H1 (cell line): ENCODE data around the gene TEAD1. TPM values are rescaled to one million over a fixed set of nuclear protein-coding genes. Genes with fewer than 3 reads are reported as not detected.

Experiments used
- CTCF ChIA-PET: fragments of 300-600 bp; sonication (Branson Sonifier 250); formaldehyde crosslinking; loops from one replicate; lab custom pipeline; 2021; ENCODE audit not compliant: partially characterized antibody; lab: Charles Lee
- POLR2A ChIA-PET: fragments of 300-600 bp; sonication (Branson Sonifier 250); formaldehyde crosslinking; loops from one replicate; lab custom pipeline; 2021; ENCODE audit warnings: inconsistent platforms; ENCODE audit not compliant: partially characterized antibody; lab: Charles Lee
- DNase-seq, 2 experiments: peaks; one replicate each; pipeline versions ENCODE4 v3.0.0 to v3.0.0-alpha.2; 2010 to 2022; ENCODE audit warnings: low spot score in 2 of 2, low read depth in 1 of 2, mixed read lengths in 1 of 2
- FAIRE-seq: peaks from 2 replicates; lab custom pipeline; 2011; peaks lifted over from hg19 to GRCh38; lab: Jason Lieb, UNC
- H2AFZ ChIP-seq: 2 replicates; pipeline ENCODE4 v1.8.1; 2012; ENCODE audit warnings: low read length, inconsistent platforms
- H2AK5ac ChIP-seq: 2 replicates; pipeline ENCODE4 v1.6.1; 2013; ENCODE audit warnings: low read depth, low read length
- H2BK120ac ChIP-seq: replicated peaks from 2 replicates; pipeline ENCODE3; 2013; ENCODE audit warnings: low read depth, low read length, inconsistent platforms
- H2BK12ac ChIP-seq: 2 replicates; pipeline ENCODE4 v1.6.1; 2013; ENCODE audit warnings: low read depth, low read length
- H2BK15ac ChIP-seq: 2 replicates; pipeline ENCODE4 v1.6.1; 2013; ENCODE audit warnings: low read length
- H2BK20ac ChIP-seq: 2 replicates; pipeline ENCODE4 v1.6.1; 2013; ENCODE audit warnings: low read length
- H2BK5ac ChIP-seq: 2 replicates; pipeline ENCODE4 v1.6.1; 2013; ENCODE audit warnings: low read depth, low read length
- H3K14ac ChIP-seq: 2 replicates; pipeline ENCODE4 v1.6.1; 2013; ENCODE audit warnings: inconsistent platforms; ENCODE audit not compliant: insufficient read length
- H3K18ac ChIP-seq: 2 replicates; pipeline ENCODE4 v1.6.1; 2013; ENCODE audit warnings: low read length; ENCODE audit errors: extremely low read depth
- H3K23ac ChIP-seq: 2 replicates; pipeline ENCODE4 v1.6.1; 2013; ENCODE audit warnings: inconsistent platforms; ENCODE audit not compliant: insufficient read length
- H3K23me2 ChIP-seq: 2 replicates; pipeline ENCODE4 v1.6.1; 2013; ENCODE audit warnings: low read depth, low read length
- H3K27ac ChIP-seq: 2 replicates; pipeline ENCODE4 v1.6.1; 2011; ENCODE audit warnings: low read depth, low read length, inconsistent platforms
- H3K27me3 ChIP-seq, 4 experiments: replicated peaks in 1 of 4; 1 replicate in 1 of 4; 2 replicates in 3 of 4; pipeline versions ENCODE4 v1.6.1 to v1.8.1; 2011 to 2013; ENCODE audit warnings: low read length in 3 of 4, mild to moderate bottlenecking in 3 of 4, inconsistent platforms in 2 of 4, mixed read lengths in 2 of 4, moderate library complexity in 1 of 4; ENCODE audit not compliant: control insufficient read depth in 3 of 4, insufficient read depth in 3 of 4; ENCODE audit errors: extremely low read depth in 1 of 4
- H3K36me3 ChIP-seq, 4 experiments: 2 replicates each; pipeline versions ENCODE4 v1.6.1 to v1.8.1; 2011 to 2013; ENCODE audit warnings: mild to moderate bottlenecking in 4 of 4, low read length in 3 of 4, moderate library complexity in 2 of 4, control low read depth in 1 of 4, inconsistent platforms in 1 of 4; ENCODE audit not compliant: insufficient read depth in 4 of 4, control insufficient read depth in 2 of 4
- H3K4ac ChIP-seq: replicated peaks from 2 replicates; pipeline ENCODE3; 2013; ENCODE audit warnings: low read length, low read depth, mixed read lengths, inconsistent platforms; ENCODE audit not compliant: insufficient read length
- H3K4me1 ChIP-seq, 4 experiments: replicated peaks in 1 of 4; 1 replicate in 1 of 4; 2 replicates in 3 of 4; pipeline versions ENCODE4 v1.6.1 to v1.8.1; 2011 to 2013; ENCODE audit warnings: low read length in 3 of 4, inconsistent platforms in 2 of 4, mixed read lengths in 1 of 4; ENCODE audit not compliant: insufficient read depth in 4 of 4, control insufficient read depth in 3 of 4
- H3K4me2 ChIP-seq, 2 experiments: 2 replicates each; pipeline versions ENCODE4 v1.6.1 to v1.8.1; 2011 to 2013; ENCODE audit warnings: low read depth in 2 of 2, low read length in 2 of 2, control low read depth in 1 of 2, inconsistent platforms in 1 of 2, mild to moderate bottlenecking in 1 of 2; ENCODE audit not compliant: insufficient read depth in 1 of 2
- H3K4me3 ChIP-seq, 4 experiments: fragments of 200-600, 300-600 bp in 1 of 4; sonication (generic), shearing (Covaris generic), sonication (Bioruptor Twin) in 1 of 4; 2 replicates each; pipeline versions ENCODE4 v1.5.1 to v1.8.1; 2011 to 2016; ENCODE audit warnings: low read length in 4 of 4, low read depth in 3 of 4, control low read depth in 2 of 4, inconsistent platforms in 2 of 4, mild to moderate bottlenecking in 2 of 4, mixed read lengths in 1 of 4, moderate library complexity in 1 of 4; ENCODE audit not compliant: insufficient read depth in 2 of 4; ENCODE audit errors: extremely low read depth in 1 of 4
- H3K56ac ChIP-seq: replicated peaks from 2 replicates; pipeline ENCODE3; 2013; ENCODE audit warnings: low read depth, mild to moderate bottlenecking, mixed read lengths, low read length, inconsistent platforms; ENCODE audit not compliant: insufficient read length
- H3K79me1 ChIP-seq: 2 replicates; pipeline ENCODE4 v1.6.1; 2013; ENCODE audit warnings: low read depth, low read length, control low read depth
- H3K79me2 ChIP-seq, 2 experiments: 2 replicates each; pipeline versions ENCODE4 v1.6.1 to v1.8.1; 2012 to 2013; ENCODE audit warnings: low read length in 2 of 2, mild to moderate bottlenecking in 2 of 2, inconsistent platforms in 1 of 2; ENCODE audit not compliant: insufficient read depth in 2 of 2, control insufficient read depth in 1 of 2
- H3K9ac ChIP-seq, 4 experiments: replicated peaks in 1 of 4; 1 replicate in 1 of 4; 2 replicates in 3 of 4; pipeline versions ENCODE4 v1.6.1 to v1.8.1; 2011 to 2013; ENCODE audit warnings: low read depth in 3 of 4, low read length in 3 of 4, control low read depth in 2 of 4, mild to moderate bottlenecking in 2 of 4, moderate library complexity in 2 of 4, inconsistent platforms in 1 of 4; ENCODE audit errors: extremely low read depth in 1 of 4
- H3K9me3 ChIP-seq, 2 experiments: 2 replicates each; pipeline versions ENCODE4 v1.6.1 to v1.8.1; 2012 to 2013; ENCODE audit warnings: mild to moderate bottlenecking in 2 of 2, moderate library complexity in 2 of 2, control low read depth in 1 of 2, inconsistent platforms in 1 of 2, low read depth in 1 of 2, low read length in 1 of 2, mixed read lengths in 1 of 2; ENCODE audit not compliant: insufficient read depth in 2 of 2
- H4K20me1 ChIP-seq, 2 experiments: replicated peaks in 1 of 2; 2 replicates each; pipeline versions ENCODE3 to v1.8.1; 2011 to 2013; ENCODE audit warnings: inconsistent platforms in 2 of 2, low read length in 2 of 2, mild to moderate bottlenecking in 1 of 2; ENCODE audit not compliant: insufficient read depth in 2 of 2, control insufficient read depth in 1 of 2
- H4K5ac ChIP-seq: 2 replicates; pipeline ENCODE4 v1.6.1; 2013; ENCODE audit warnings: low read length, low read depth, mixed read lengths, inconsistent platforms; ENCODE audit not compliant: insufficient read length
- H4K8ac ChIP-seq: 2 replicates; pipeline ENCODE4 v1.8.0; 2013; ENCODE audit warnings: mild to moderate bottlenecking, moderate library complexity, low read length, inconsistent platforms; ENCODE audit not compliant: insufficient read depth; ENCODE audit errors: extremely low read depth
- H4K91ac ChIP-seq: replicated peaks from 2 replicates; pipeline ENCODE3; 2013; ENCODE audit warnings: low read length, mixed read lengths, inconsistent platforms; ENCODE audit not compliant: insufficient read length
- E2F6 ChIP-seq: IDR thresholded peaks from 2 replicates; pipeline ENCODE4 v1.6.1; 2012; ENCODE audit warnings: inconsistent platforms
- EZH2 ChIP-seq: fragments of 200-600 bp; sonication (generic); IDR thresholded peaks from 2 replicates; pipeline ENCODE4 v1.7.1; 2012; ENCODE audit warnings: low read depth, mild to moderate bottlenecking, moderate library complexity, low read length, inconsistent platforms; ENCODE audit not compliant: severe bottlenecking
- GTF2F1 ChIP-seq: IDR thresholded peaks from 2 replicates; pipeline ENCODE4 v1.6.1; 2012; ENCODE audit warnings: low read depth, low read length, improper control_type of control experiment, borderline replicate concordance
- JUND ChIP-seq: IDR thresholded peaks from 2 replicates; pipeline ENCODE4 v1.6.1; 2011; ENCODE audit warnings: mild to moderate bottlenecking, improper control_type of control experiment, low read length
- KDM4A ChIP-seq: IDR thresholded peaks from one replicate; pipeline ENCODE4 v1.7.1; 2012; ENCODE audit warnings: low read depth, mild to moderate bottlenecking, moderate library complexity, low read length, inconsistent platforms; ENCODE audit not compliant: severe bottlenecking
- MAX ChIP-seq: IDR thresholded peaks from 2 replicates; pipeline ENCODE4 v1.6.1; 2012; ENCODE audit warnings: inconsistent platforms
- POU5F1 ChIP-seq: IDR thresholded peaks from 2 replicates; pipeline ENCODE4 v1.6.1; 2011; ENCODE audit warnings: low read depth, mild to moderate bottlenecking, low read length, moderate library complexity
- RBBP5 ChIP-seq: IDR thresholded peaks from 2 replicates; pipeline ENCODE4 v1.7.1; 2012; ENCODE audit warnings: low read depth, mild to moderate bottlenecking, inconsistent platforms, low read length, moderate library complexity, borderline replicate concordance
- SIN3A ChIP-seq, 2 experiments: IDR thresholded peaks in 1 of 2; conservative IDR thresholded peaks in 1 of 2; 2 replicates each; pipeline ENCODE4 v1.6.1; 2011 to 2012; ENCODE audit warnings: low read length in 2 of 2, improper control_type of control experiment in 1 of 2, low read depth in 1 of 2, mild to moderate bottlenecking in 1 of 2
- SIX5 ChIP-seq: IDR thresholded peaks from 2 replicates; pipeline ENCODE4 v1.6.1; 2011; ENCODE audit warnings: mild to moderate bottlenecking, low read depth, low read length
- SP1 ChIP-seq: IDR thresholded peaks from 2 replicates; pipeline ENCODE4 v1.6.1; 2011; ENCODE audit warnings: low read depth, low read length
- SP2 ChIP-seq: IDR thresholded peaks from 2 replicates; pipeline ENCODE4 v1.6.1; 2012; ENCODE audit warnings: mild to moderate bottlenecking, low read length, inconsistent platforms
- SRF ChIP-seq: IDR thresholded peaks from 2 replicates; pipeline ENCODE4 v1.6.1; 2011; ENCODE audit warnings: mild to moderate bottlenecking, low read depth, low read length, moderate library complexity
- ZNF274 ChIP-seq: IDR thresholded peaks from 2 replicates; pipeline ENCODE4 v1.7.0; 2012; ENCODE audit warnings: low read length, borderline replicate concordance; ENCODE audit errors: extremely low read depth
- WGBS, 2 experiments: shearing (Covaris generic) in 1 of 2; methylation state at CpG; one replicate each; pipeline versions ENCODE4 v1.1.6 to v1.1.7; 2013 to 2015; ENCODE audit warnings: low lambda C conversion rate in 2 of 2, mixed read lengths in 2 of 2, inconsistent platforms in 1 of 2, low coverage in 1 of 2, missing lambda C conversion rate in 1 of 2; ENCODE audit not compliant: insufficient replicate concordance in 2 of 2, insufficient coverage in 1 of 2, insufficient read length in 1 of 2; ENCODE audit errors: extremely low coverage in 1 of 2, missing lambda C conversion rate in 1 of 2; 5-methylcytosine and 5-hydroxymethylcytosine counted together
- polyA plus RNA-seq, 7 experiments: library from polyadenylated mRNA; depleted of rRNA in 3 of 7; stranded (reverse) in 5 of 7; unstranded in 2 of 7; fragments of >200 nt in 5 of 7; fragments of 200-250 nt in 2 of 7; gene quantifications; 1 replicate in 5 of 7; 2 replicates in 1 of 7; 4 replicates in 1 of 7; pipeline versions ENCODE4 v1.2.1 to v1.2.3, GENCODE V29; 2011 to 2013; ENCODE audit warnings: missing spikeins in 2 of 7, mixed read lengths in 2 of 7
- total RNA-seq: library from RNA; stranded (reverse); fragmentation: NEBNext Ultra II Directional; extraction: Animal tissue kit (Norgen Biotek cat#: 25700); gene quantifications from 2 replicates; pipeline ENCODE4 v1.2.1, GENCODE V29; 2021

The TEAD1 gene
- total and polyA plus RNA-seq, 2 of the 8 experiments (the other 6 are each of a cell fraction or from before 2014, with no cell fraction given), result 15.6 to 67.4 TPM

GRCh38 chr11:12784987-12785386 lies 110.8 kb downstream of the TEAD1 start:
- Histone ChIP-seq H2BK5ac (no peak overlapping the region), H3K4me3 (no peak overlapping the region), H2BK12ac (no peak overlapping the region), H3K79me1 (peaks cover 3% of the 10 kb centered on the region; the same call in 1 of the 2 replicates), H3K23ac (no peak overlapping the region), H3K4ac (no peak overlapping the region), H3K4me2 (no peak overlapping the region), H3K18ac (no peak overlapping the region), H3K9me3 (no peaks in the 10 kb centered on the region), H3K23me2 (no peaks in the 10 kb centered on the region), H2BK20ac (no peak overlapping the region), H3K56ac (no peak overlapping the region), H3K79me2 (peaks cover 0 to 54% of the 10 kb centered on the region in 2 experiments; a peak in 2 of 4 replicates), H4K8ac (no peak overlapping the region), H4K20me1 (peaks cover 2 to 6% of the 10 kb centered on the region in 2 experiments), H3K27ac (no peak overlapping the region), H2BK120ac (no peak overlapping the region), H2AK5ac (no peak overlapping the region), H4K5ac (no peak overlapping the region), H3K9ac (no peak overlapping the region), H3K27me3 (no peaks in the 10 kb centered on the region), H2AFZ (no peak overlapping the region), H4K91ac (no peak overlapping the region), H3K4me1 (peaks cover 4 to 19% (median 11%) of the 10 kb centered on the region in 4 experiments), H2BK15ac (no peak overlapping the region), H3K14ac (no peak overlapping the region), H3K36me3 (no peaks in the 10 kb centered on the region)
- no peak for FAIRE-seq
- whole genome bisulfite sequencing, 2 experiments, result 89% methylated on average over 5 of the region's 5 CpGs; no CpG with 5 or more reads in 1 of the 2 experiments
- POLR2A ChIA-PET, result no interaction called here
- CTCF ChIA-PET, result interaction anchor here (0.7 to 1.0 kb wide), 3 partner anchors 24 to 94 kb away, joined by 3 read pairs; no protein-coding TSS in a partner anchor
- no peak for DNase-seq
- TF ChIP-seq SP1, result no peak
- TF ChIP-seq SRF, result no peak
- TF ChIP-seq SIX5, result no peak
- TF ChIP-seq RBBP5, result no peak
- TF ChIP-seq EZH2, result no peak
- TF ChIP-seq SP2, result no peak
- TF ChIP-seq SIN3A (conservative IDR thresholded peaks at IDR 0.05 in 1 of 2, IDR thresholded peaks at IDR 0.05 in 1 of 2; ENCODE audit: low read depth in 1 of 2, low read length in 2 of 2), result no peak
- TF ChIP-seq GTF2F1, result no peak
- no peak for TF ChIP-seq POU5F1
- TF ChIP-seq E2F6, result no peak
- TF ChIP-seq ZNF274, result no peak
- no peak for TF ChIP-seq JUND
- TF ChIP-seq MAX, result no peak
- TF ChIP-seq KDM4A, result no peak
